Fibroblast of lung (primary cell): ENCODE measurements around the gene ATP9B. TPM values are rescaled to one million over a fixed set of nuclear protein-coding genes. Genes with fewer than 3 reads are reported as not detected.

Source experiments
- DNase-seq, 2 donors: peaks; one replicate each; pipeline versions ENCODE4 v3.0.0 to v3.0.0-alpha.2; 2010; ENCODE audit warnings: low read depth in 2 of 2
- H2AFZ ChIP-seq: 2 replicates; pipeline ENCODE4 v1.5.1; 2012; ENCODE audit warnings: low read length, control low read depth, inconsistent platforms
- H3K27ac ChIP-seq: 2 replicates; pipeline ENCODE4 v1.5.1; 2011; ENCODE audit warnings: low read length, control low read depth; ENCODE audit not compliant: insufficient read depth
- H3K27me3 ChIP-seq: 2 replicates; pipeline ENCODE4 v1.5.1; 2011; ENCODE audit warnings: mild to moderate bottlenecking, low read length; ENCODE audit not compliant: control insufficient read depth, insufficient read depth
- H3K36me3 ChIP-seq: 2 replicates; pipeline ENCODE4 v1.5.1; 2011; ENCODE audit warnings: low read length; ENCODE audit not compliant: control insufficient read depth, insufficient read depth
- H3K4me1 ChIP-seq: 2 replicates; pipeline ENCODE4 v1.5.1; 2011; ENCODE audit warnings: low read length; ENCODE audit not compliant: control insufficient read depth, insufficient read depth; ENCODE audit errors: extremely low read depth
- H3K4me2 ChIP-seq: 2 replicates; pipeline ENCODE4 v1.5.1; 2011; ENCODE audit warnings: low read length, control low read depth; ENCODE audit not compliant: insufficient read depth; ENCODE audit errors: extremely low read depth
- H3K4me3 ChIP-seq, 4 experiments: fragments of 200-600 bp in 1 of 4; sonication (generic) in 1 of 4; replicated peaks in 1 of 4; 2 replicates each; pipeline ENCODE4 v1.5.1; 2011 to 2016; ENCODE audit warnings: low read length in 4 of 4, low read depth in 3 of 4, mild to moderate bottlenecking in 3 of 4, control low read depth in 2 of 4, inconsistent platforms in 1 of 4, mixed read lengths in 1 of 4; ENCODE audit not compliant: insufficient read depth in 1 of 4; ENCODE audit errors: control extremely low read depth in 1 of 4
- H3K79me2 ChIP-seq: 2 replicates; pipeline ENCODE4 v1.5.1; 2012; ENCODE audit warnings: mild to moderate bottlenecking, low read length, inconsistent platforms; ENCODE audit not compliant: control insufficient read depth, insufficient read depth
- H3K9ac ChIP-seq: 2 replicates; pipeline ENCODE4 v1.5.1; 2011; ENCODE audit warnings: mild to moderate bottlenecking, low read length, control low read depth; ENCODE audit not compliant: insufficient read depth
- H3K9me3 ChIP-seq: 2 replicates; pipeline ENCODE4 v1.5.1; 2012; ENCODE audit warnings: low read depth, low read length; ENCODE audit not compliant: control insufficient read depth, insufficient read depth
- H4K20me1 ChIP-seq: 2 replicates; pipeline ENCODE4 v1.5.1; 2011; ENCODE audit warnings: low read length; ENCODE audit not compliant: control insufficient read depth, insufficient read depth; ENCODE audit errors: extremely low read depth
- CTCF ChIP-seq, 2 donors: IDR thresholded peaks in 1 of 2; conservative IDR thresholded peaks in 1 of 2; 1 replicate in 1 of 2; 2 replicates in 1 of 2; pipeline ENCODE4 v1.5.1; 2011 to 2012; ENCODE audit warnings: low read length in 2 of 2, control low read depth in 1 of 2, inconsistent platforms in 1 of 2, low read depth in 1 of 2, mild to moderate bottlenecking in 1 of 2
- EZH2 ChIP-seq: IDR thresholded peaks from 2 replicates; pipeline ENCODE4 v1.5.1; 2012; ENCODE audit warnings: low read length, control low read depth, mild to moderate bottlenecking; ENCODE audit errors: missing control alignments
- polyA plus RNA-seq, 2 donors: library from polyadenylated mRNA; depleted of rRNA in 1 of 2; stranded (reverse) in 1 of 2; unstranded in 1 of 2; fragments of >200 nt; gene quantifications; 2 replicates each; pipeline ENCODE4 v1.2.1, GENCODE V29; 2011 to 2012; ENCODE audit warnings: missing spikeins in 1 of 2
- total RNA-seq: library from RNA; depleted of rRNA; stranded (reverse); fragments of >200 nt; gene quantifications from 2 replicates; pipeline ENCODE4 v1.2.1, GENCODE V29; 2014

Gene ATP9B
- total and polyA plus RNA-seq, 2 donors (not counting 1 experiment from before 2014, with no cell fraction given), result 11.2 to 27.7 TPM

GRCh38 chr18:79290876-79291275 lies 221.7 kb downstream of the ATP9B start:
- Histone ChIP-seq H3K36me3 (no peaks in the 10 kb centered on the region), H3K9me3 (no peaks in the 10 kb centered on the region), H3K9ac (no peak overlapping the region), H3K4me3 (no peak overlapping the region), H2AFZ (no peak overlapping the region), H3K79me2 (no peaks in the 10 kb centered on the region), H3K27ac (no peak overlapping the region), H3K27me3 (no peaks in the 10 kb centered on the region), H3K4me1 (no peaks in the 10 kb centered on the region), H3K4me2 (no peak overlapping the region), H4K20me1 (no peaks in the 10 kb centered on the region)
- DNase-seq, result no peak
- TF ChIP-seq CTCF (conservative IDR thresholded peaks at IDR 0.05 in 1 of 2, IDR thresholded peaks at IDR 0.05 in 1 of 2; ENCODE audit: low read depth in 1 of 2, low read length in 2 of 2) (no peak), EZH2 (no peak)

DNA sequence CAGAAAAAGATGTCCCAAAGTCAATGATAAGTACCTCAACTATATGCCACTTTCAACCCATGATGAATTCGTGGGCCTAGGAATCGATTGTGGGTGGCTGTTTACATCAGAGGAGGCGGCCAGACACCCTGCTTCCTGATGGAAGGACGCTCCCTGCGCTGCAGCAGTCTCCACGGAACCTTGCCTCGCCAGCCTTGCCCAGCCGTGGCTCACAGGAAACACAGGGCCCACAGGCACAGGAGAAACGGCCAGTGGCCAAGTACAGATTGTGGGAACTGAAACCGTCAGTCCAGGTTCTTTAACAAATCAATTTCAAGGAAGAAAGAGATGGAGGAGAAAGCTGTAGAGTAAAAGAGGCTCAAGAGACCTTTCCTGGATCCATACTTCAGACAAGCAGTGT lies 225.0 kb downstream of the ATP9B start:
- no peak for DNase-seq
- H3K27ac ChIP-seq, result no peak overlapping the region
- no peaks in the 10 kb centered on the region for H3K9me3 ChIP-seq
- H3K79me2 ChIP-seq, result no peaks in the 10 kb centered on the region
- no peak overlapping the region for H3K4me3 ChIP-seq
- H2AFZ ChIP-seq, result no peak overlapping the region
- no peaks in the 10 kb centered on the region for H4K20me1 ChIP-seq
- TF ChIP-seq EZH2 (no peak), CTCF (conservative IDR thresholded peaks at IDR 0.05 in 1 of 2, IDR thresholded peaks at IDR 0.05 in 1 of 2; ENCODE audit: low read depth in 1 of 2, low read length in 2 of 2) (no peak)
- no peak overlapping the region for H3K9ac ChIP-seq
- no peaks in the 10 kb centered on the region for H3K36me3 ChIP-seq
- no peaks in the 10 kb centered on the region for H3K4me1 ChIP-seq
- H3K27me3 ChIP-seq, result no peaks in the 10 kb centered on the region
- no peak overlapping the region for H3K4me2 ChIP-seq

DNA sequence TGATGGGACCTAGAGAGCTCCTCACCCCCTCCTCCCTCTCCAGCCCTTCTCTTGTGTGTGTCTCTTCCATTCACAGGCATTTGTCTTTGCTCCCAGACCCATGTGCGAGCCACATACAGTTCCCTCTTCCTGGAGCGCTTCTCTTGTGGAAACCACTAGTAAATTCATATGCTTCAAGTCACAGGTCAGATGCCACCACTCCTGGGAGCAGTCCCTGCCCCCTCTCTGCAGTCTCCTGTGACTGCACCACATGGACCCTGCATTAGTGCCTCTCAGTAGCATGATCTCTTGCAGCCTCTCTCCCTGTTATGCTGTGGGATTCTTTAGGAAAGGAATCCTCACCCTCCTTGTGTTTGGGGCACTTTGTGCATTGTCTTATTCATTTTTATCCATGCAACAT lies 230.1 kb downstream of the ATP9B start:
- Histone ChIP-seq H4K20me1 (no peaks in the 10 kb centered on the region), H3K4me2 (no peak overlapping the region), H3K9me3 (no peaks in the 10 kb centered on the region), H3K9ac (no peak overlapping the region), H3K79me2 (no peaks in the 10 kb centered on the region), H3K27me3 (no peaks in the 10 kb centered on the region), H2AFZ (no peak overlapping the region), H3K36me3 (no peaks in the 10 kb centered on the region), H3K27ac (no peak overlapping the region), H3K4me1 (no peaks in the 10 kb centered on the region), H3K4me3 (no peak overlapping the region)
- no peak for DNase-seq
- TF ChIP-seq CTCF (conservative IDR thresholded peaks at IDR 0.05 in 1 of 2, IDR thresholded peaks at IDR 0.05 in 1 of 2; ENCODE audit: low read depth in 1 of 2, low read length in 2 of 2) (no peak), EZH2 (no peak)
